Peyer's patch (tissue), 4 donors: ENCODE measurements around the gene ACTG2. TPM values are rescaled to one million over a fixed set of nuclear protein-coding genes. Genes with fewer than 3 reads are reported as not detected.

Experiments used
- DNase-seq, 3 donors: peaks; one replicate each; pipeline ENCODE4 v3.0.0-alpha.2; 2017 to 2019
- H3K27ac ChIP-seq, 4 donors: fragments of 200-600 bp; sonication (generic); one replicate each; pipeline ENCODE4 v1.5.1; 2016 to 2019
- H3K27me3 ChIP-seq, 2 donors: fragments of 200-600 bp; sonication (generic); one replicate each; pipeline ENCODE4 v1.5.1; 2019
- H3K36me3 ChIP-seq, 3 donors: fragments of 200-600 bp; sonication (generic); one replicate each; pipeline ENCODE4 v1.5.1; 2016 to 2019
- H3K4me1 ChIP-seq, 4 donors: fragments of 200-600 bp; sonication (generic); one replicate each; pipeline ENCODE4 v1.5.1; 2016 to 2019
- H3K4me3 ChIP-seq, 4 donors: fragments of 200-600 bp; sonication (generic); 1 replicate in 3 of 4; 2 replicates in 1 of 4; pipeline ENCODE4 v1.5.1; 2016 to 2019; ENCODE audit warnings: mild to moderate bottlenecking in 1 of 4
- H3K9me3 ChIP-seq, 4 donors: fragments of 200-600 bp; sonication (generic); one replicate each; pipeline ENCODE4 v1.5.1; 2016 to 2019; ENCODE audit warnings: mild to moderate bottlenecking in 1 of 4
- CTCF ChIP-seq, 6 experiments: fragments of 450-650 bp in 4 of 6; fragments of 200-600 bp in 2 of 6; sonication (generic) in 1 of 6; IDR thresholded peaks; one replicate each; pipeline ENCODE4 v1.5.1; 2017 to 2019; ENCODE audit warnings: antibody characterized with exemption in 6 of 6, mild to moderate bottlenecking in 3 of 6, moderate library complexity in 1 of 6
- POLR2A ChIP-seq, 2 donors: fragments of 450-650 bp; IDR thresholded peaks; one replicate each; pipeline ENCODE4 v1.5.1; 2017; ENCODE audit warnings: antibody characterized with exemption in 2 of 2, mild to moderate bottlenecking in 2 of 2, moderate library complexity in 2 of 2
- total RNA-seq, 4 donors: library from RNA; depleted of rRNA; stranded (reverse); fragments of >200 nt; gene quantifications; one replicate each; pipeline ENCODE4 v1.1.0, GENCODE V29; 2016

Gene ACTG2
- total RNA-seq, 4 donors from 2014 or later = 27.5 to 140 (median 40.0) TPM

- TF ChIP-seq CTCF (IDR thresholded peaks at IDR 0.05) (no peak), POLR2A (IDR thresholded peaks at IDR 0.05) (no peak)
- H3K27me3 ChIP-seq = no peaks in the 10 kb centered on the region
- no peaks in the 10 kb centered on the region for H3K36me3 ChIP-seq
- no peak for DNase-seq
- no peaks in the 10 kb centered on the region for H3K9me3 ChIP-seq
- no peaks in the 10 kb centered on the region for H3K4me1 ChIP-seq
- H3K4me3 ChIP-seq = no peak overlapping the region
- peak overlapping the region in 1 of 4 donors; percentile 40 for H3K27ac ChIP-seq
These were observed 14.2 kb downstream of the ACTG2 start for GRCh38 chr2:73906847-73907505.

GRCh38 chr2:73907840-73908452 lies 15.1 kb downstream of the ACTG2 start:
- H3K36me3 ChIP-seq = no peaks in the 10 kb centered on the region
- no peak for TF ChIP-seq POLR2A (IDR thresholded peaks at IDR 0.05)
- TF ChIP-seq CTCF (IDR thresholded peaks at IDR 0.05) = peak in 4 of 6 experiments; percentile 13 to 45 (median 35)
- no peaks in the 10 kb centered on the region for H3K27me3 ChIP-seq
- peak overlapping the region in 1 of 4 donors; percentile 40 for H3K27ac ChIP-seq
- no peaks in the 10 kb centered on the region for H3K4me1 ChIP-seq
- H3K9me3 ChIP-seq = no peaks in the 10 kb centered on the region
- no peak overlapping the region for H3K4me3 ChIP-seq
- DNase-seq = peak in 2 of 3 donors; percentile 51 to 66

GRCh38 chr2:73908689-73909652 lies 16.2 kb downstream of the ACTG2 start:
- Histone ChIP-seq H3K36me3 (no peaks in the 10 kb centered on the region), H3K9me3 (no peaks in the 10 kb centered on the region), H3K27ac (peak overlapping the region in 1 of 4 donors; percentile 5), H3K27me3 (no peaks in the 10 kb centered on the region), H3K4me3 (no peak overlapping the region), H3K4me1 (no peaks in the 10 kb centered on the region)
- no peak for DNase-seq
- TF ChIP-seq POLR2A (IDR thresholded peaks at IDR 0.05) (no peak), CTCF (IDR thresholded peaks at IDR 0.05) (no peak)

GRCh38 chr2:73910873-73911547 lies 18.2 kb downstream of the ACTG2 start:
- H3K9me3 ChIP-seq = no peaks in the 10 kb centered on the region
- H3K4me3 ChIP-seq = no peak overlapping the region
- DNase-seq = no peak
- no peaks in the 10 kb centered on the region for H3K36me3 ChIP-seq
- no peaks in the 10 kb centered on the region for H3K4me1 ChIP-seq
- no peak overlapping the region for H3K27ac ChIP-seq
- no peaks in the 10 kb centered on the region for H3K27me3 ChIP-seq
- TF ChIP-seq POLR2A (IDR thresholded peaks at IDR 0.05) (no peak), CTCF (IDR thresholded peaks at IDR 0.05) (no peak)

GRCh38 chr2:73911548-73912208 lies 18.9 kb downstream of the ACTG2 start:
- Histone ChIP-seq H3K4me3 (no peak overlapping the region), H3K27me3 (no peaks in the 10 kb centered on the region), H3K36me3 (no peaks in the 10 kb centered on the region), H3K4me1 (no peaks in the 10 kb centered on the region), H3K9me3 (no peaks in the 10 kb centered on the region), H3K27ac (no peak overlapping the region)
- TF ChIP-seq CTCF (IDR thresholded peaks at IDR 0.05) = no peak
- TF ChIP-seq POLR2A (IDR thresholded peaks at IDR 0.05) = no peak
- no peak for DNase-seq
